ENCODE results near the gene SPN.
"Not testable (repeated sequence)": the region's sequence is repeated elsewhere in the genome, so short reads cannot be mapped to it uniquely, and the experiment has no call there.

DNA sequence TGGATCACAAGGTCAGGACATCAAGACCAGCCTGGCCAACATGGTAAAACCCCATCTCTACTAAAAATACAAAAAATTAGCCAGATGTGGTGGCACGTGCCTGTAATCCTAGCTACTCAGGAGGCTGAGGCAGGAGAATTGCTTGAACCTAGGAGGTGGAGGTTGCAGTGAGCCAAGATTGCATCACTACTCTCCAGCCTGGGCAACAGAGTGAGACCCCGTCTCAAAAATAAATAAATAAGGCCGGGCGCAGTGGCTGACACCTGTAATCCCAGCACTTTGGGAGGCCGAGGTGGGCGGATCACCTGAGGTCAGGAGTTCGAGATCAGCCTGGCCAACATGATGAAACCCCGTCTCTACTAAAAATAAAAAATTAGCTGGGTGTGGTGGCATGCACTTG, 24.3 kb upstream of the SPN start:
- TF ChIP-seq MYC, POLR2A (IDR thresholded peaks at IDR 0.05; ENCODE audit: low read depth, low read length): not testable (repeated sequence)
